ENCODE data around the gene SALL1. TPM values are rescaled to one million over a fixed set of nuclear protein-coding genes. Genes with fewer than 3 reads are reported as not detected.

The SALL1 gene
- total and polyA plus RNA-seq, 2 of the 4 experiments (the other 2 are of a cell fraction) = 0.90 to 5.2 TPM

DNA sequence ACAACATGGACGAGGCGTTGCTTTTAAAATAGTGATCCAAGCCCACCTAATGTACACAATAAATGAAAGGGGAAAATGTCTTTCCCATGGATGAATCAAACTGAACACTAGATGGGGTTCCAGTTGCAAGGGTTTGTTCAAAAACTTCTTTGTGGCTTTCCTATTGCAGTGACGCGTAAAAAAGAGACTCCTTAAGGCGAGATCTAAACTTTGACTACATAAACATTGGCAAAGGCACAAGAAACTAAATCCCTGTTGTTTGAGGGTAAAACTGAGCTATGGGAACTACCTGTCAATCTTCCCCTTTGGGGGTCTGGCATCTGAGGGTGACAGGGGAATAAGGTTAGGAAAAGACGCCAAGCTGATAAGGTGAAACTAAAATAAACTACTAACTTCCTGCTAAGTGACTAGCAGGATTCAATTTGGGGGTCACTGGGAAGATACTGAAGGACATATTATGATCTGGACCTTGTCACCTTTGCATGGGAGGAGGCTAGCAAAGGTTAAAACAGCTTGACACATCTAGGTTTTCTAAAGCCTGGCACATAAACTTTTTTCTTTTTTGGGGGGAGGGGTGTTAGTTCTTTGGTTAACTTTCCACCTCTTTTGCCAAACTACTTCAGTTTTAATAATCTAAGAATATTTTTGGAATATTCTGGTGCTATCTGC is 4.7 kb downstream of the SALL1 start:
- Histone ChIP-seq H2BK20ac (ENCODE audit: low read depth, low read length) (no peak overlapping the region), H4K8ac (ENCODE audit: low read depth in 2 of 2, low read length in 2 of 2) (no peak overlapping the region), H3K23ac (ENCODE audit: low read depth, low read length) (0 out of 2 replicates have a peak overlapping the region, but pooled peaks have one; percentile 29), H3K79me1 (ENCODE audit: low read depth in 1 of 2, low read length in 2 of 2) (peaks cover 0 to 15% of the 10 kb centered on the region in 2 experiments; a peak in 2 of 4 replicates), H3K9me3 (ENCODE audit: control insufficient read depth, insufficient read depth, low read length) (no peaks in the 10 kb centered on the region), H3K36me3 (ENCODE audit: control insufficient read depth, insufficient read depth, low read length) (peaks cover 9% of the 10 kb centered on the region), H4K91ac (ENCODE audit: insufficient read depth, low read depth, low read length) (no peak overlapping the region), H3K18ac (ENCODE audit: low read depth, low read length) (no peak overlapping the region), H3K27ac (ENCODE audit: insufficient read depth, low read length) (no peak overlapping the region), H3K14ac (replicated peaks; ENCODE audit: low read depth, low read length) (0 out of 2 replicates have a peak overlapping the region, but pooled peaks have one; percentile 26), H2BK5ac (ENCODE audit: low read depth, low read length, poor library complexity, severe bottlenecking) (no peak overlapping the region), H2AK9ac (replicated peaks; ENCODE audit: low read depth, low read length, poor library complexity) (no peak overlapping the region), H2BK120ac (ENCODE audit: low read depth, low read length) (peak overlapping the region; percentile 28; the same call in 1 of the 2 replicates), H4K5ac (ENCODE audit: low read depth, low read length) (no peak overlapping the region), H2AFZ (replicated peaks; ENCODE audit: low read length, poor library complexity) (peak overlapping the region; percentile 58), H3K27me3 (ENCODE audit: control insufficient read depth, insufficient read depth, low read length) (no peaks in the 10 kb centered on the region), H3K4me3 (ENCODE audit: insufficient read depth, low read depth, low read length) (peak overlapping the region; percentile 34; the same call in 1 of the 2 replicates), H3K4me1 (ENCODE audit: control insufficient read depth, insufficient read depth, low read length) (no peaks in the 10 kb centered on the region), H3K56ac (ENCODE audit: extremely low read depth, insufficient read depth, low read length) (no peak overlapping the region), H4K20me1 (ENCODE audit: insufficient read depth, low read length) (peaks cover 30% of the 10 kb centered on the region; the same call in 1 of the 2 replicates), H3K9ac (ENCODE audit: low read depth, low read length) (peak overlapping the region; percentile 65; the same call in 1 of the 2 replicates), H3K9me1 (ENCODE audit: insufficient read depth, low read length) (0 out of 2 replicates have a peak, but pooled peaks cover 3% of the 10 kb centered on the region), H2AK5ac (ENCODE audit: low read depth, low read length) (no peak overlapping the region), H3K4ac (ENCODE audit: low read depth, low read length) (no peak overlapping the region; the same call in 1 of the 2 replicates), H3K4me2 (ENCODE audit: low read depth, low read length) (peak overlapping the region; percentile 92), H2BK15ac (ENCODE audit: low read depth, low read length) (peak overlapping the region; percentile 57; the same call in 1 of the 3 replicates)
- ChIA-PET POLR2A (ENCODE audit: unreplicated experiment) (interaction anchor here (0.6 to 1.0 kb wide), 2 partner anchors 672 to 723 kb away, joined by 3 read pairs; no protein-coding TSS in a partner anchor), CTCF (interaction anchor here (0.5 to 1.2 kb wide), 2 partner anchors 8 to 841 kb away, joined by 3 read pairs; no protein-coding TSS in a partner anchor)
- intact Hi-C loops (cut with micrococcal nuclease) (loop anchor here (1.0 to 5.0 kb wide), 4 partner anchors 616 to 836 kb away; no protein-coding TSS in a partner anchor), in situ Hi-C loops (cut with MboI; ENCODE audit: low sequenced_read_pairs) (loop anchor here (5.0 kb wide), 1 partner anchor 616 kb away; no protein-coding TSS in a partner anchor), dilution Hi-C loops (cut with HindIII; ENCODE audit: low sequenced_read_pairs, unreplicated experiment) (no loop called here)
- DNase-seq (peak; percentile 75), ATAC-seq (ENCODE audit: low read depth) (0 out of 2 replicates have a peak, but pooled peaks have one; percentile 16)
- no TSS peak for BruUV-seq (replicated peaks)
- WGBS, 2 experiments (ENCODE audit: extremely low coverage in 2 of 2, insufficient read length in 1 of 2) = no CpG with 5 or more reads among the region's 6 CpGs
- no peak for TF ChIP-seq BHLHE40 (IDR thresholded peaks at IDR 0.05; ENCODE audit: low read depth, low read length)
- TF ChIP-seq USF2 (IDR thresholded peaks at IDR 0.05; ENCODE audit: low read depth, low read length) = no peak
- TF ChIP-seq CEBPB (IDR thresholded peaks at IDR 0.05; ENCODE audit: low read depth, low read length) = no peak
- no peak for TF ChIP-seq CHD1 (IDR thresholded peaks at IDR 0.05; ENCODE audit: low read depth, low read length)
- no peak for TF ChIP-seq FOS (IDR thresholded peaks at IDR 0.05; ENCODE audit: low read depth, low read length)
- TF ChIP-seq, protein P1, sequence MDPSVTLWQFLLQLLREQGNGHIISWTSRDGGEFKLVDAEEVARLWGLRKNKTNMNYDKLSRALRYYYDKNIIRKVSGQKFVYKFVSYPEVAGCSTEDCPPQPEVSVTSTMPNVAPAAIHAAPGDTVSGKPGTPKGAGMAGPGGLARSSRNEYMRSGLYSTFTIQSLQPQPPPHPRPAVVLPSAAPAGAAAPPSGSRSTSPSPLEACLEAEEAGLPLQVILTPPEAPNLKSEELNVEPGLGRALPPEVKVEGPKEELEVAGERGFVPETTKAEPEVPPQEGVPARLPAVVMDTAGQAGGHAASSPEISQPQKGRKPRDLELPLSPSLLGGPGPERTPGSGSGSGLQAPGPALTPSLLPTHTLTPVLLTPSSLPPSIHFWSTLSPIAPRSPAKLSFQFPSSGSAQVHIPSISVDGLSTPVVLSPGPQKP (IDR thresholded peaks at IDR 0.05; ENCODE audit: borderline replicate concordance, low read depth, low read length) = no peak
- TF ChIP-seq SMC3 (IDR thresholded peaks at IDR 0.05; ENCODE audit: low read depth, low read length) = peak; percentile 73
- no peak for TF ChIP-seq MAFK (IDR thresholded peaks at IDR 0.05; ENCODE audit: low read depth, low read length)
- TF ChIP-seq MAZ (IDR thresholded peaks at IDR 0.05; ENCODE audit: borderline replicate concordance, low read depth, low read length) = no peak
- TF ChIP-seq, protein P2, sequence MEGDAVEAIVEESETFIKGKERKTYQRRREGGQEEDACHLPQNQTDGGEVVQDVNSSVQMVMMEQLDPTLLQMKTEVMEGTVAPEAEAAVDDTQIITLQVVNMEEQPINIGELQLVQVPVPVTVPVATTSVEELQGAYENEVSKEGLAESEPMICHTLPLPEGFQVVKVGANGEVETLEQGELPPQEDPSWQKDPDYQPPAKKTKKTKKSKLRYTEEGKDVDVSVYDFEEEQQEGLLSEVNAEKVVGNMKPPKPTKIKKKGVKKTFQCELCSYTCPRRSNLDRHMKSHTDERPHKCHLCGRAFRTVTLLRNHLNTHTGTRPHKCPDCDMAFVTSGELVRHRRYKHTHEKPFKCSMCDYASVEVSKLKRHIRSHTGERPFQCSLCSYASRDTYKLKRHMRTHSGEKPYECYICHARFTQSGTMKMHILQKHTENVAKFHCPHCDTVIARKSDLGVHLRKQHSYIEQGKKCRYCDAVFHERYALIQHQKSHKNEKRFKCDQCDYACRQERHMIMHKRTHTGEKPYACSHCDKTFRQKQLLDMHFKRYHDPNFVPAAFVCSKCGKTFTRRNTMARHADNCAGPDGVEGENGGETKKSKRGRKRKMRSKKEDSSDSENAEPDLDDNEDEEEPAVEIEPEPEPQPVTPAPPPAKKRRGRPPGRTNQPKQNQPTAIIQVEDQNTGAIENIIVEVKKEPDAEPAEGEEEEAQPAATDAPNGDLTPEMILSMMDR (conservative IDR thresholded peaks at IDR 0.05; ENCODE audit: low read depth, low read length) = peak; percentile 73
- TF ChIP-seq RAD21 (IDR thresholded peaks at IDR 0.05; ENCODE audit: low read length) = peak; percentile 75
- no peak for TF ChIP-seq NFE2L2 (IDR thresholded peaks at IDR 0.05; ENCODE audit: low read depth, low read length)
- TF ChIP-seq POLR2A (IDR thresholded peaks at IDR 0.05; ENCODE audit: low read depth, low read length) = no peak
- no peak for TF ChIP-seq MXI1 (IDR thresholded peaks at IDR 0.05; ENCODE audit: borderline replicate concordance, low read depth, low read length)
